HEK293 (cell line): ENCODE data around the gene IGF2BP1.
"Not testable (repeated sequence)": the region's sequence is repeated elsewhere in the genome, so short reads cannot be mapped to it uniquely, and the experiment has no call there.

Experiments used
- ATF2 ChIP-seq: fragments of 450-650 bp; formaldehyde crosslinking; IDR thresholded peaks from 2 replicates; pipeline ENCODE4 v1.5.1; 2016; ENCODE audit warnings: missing biosample characterization, missing genetic modification characterization, low read depth
- CTCF ChIP-seq: fragments of 450-650 bp; formaldehyde crosslinking; IDR thresholded peaks from 2 replicates; pipeline ENCODE4 v1.5.1; 2016; ENCODE audit warnings: missing biosample characterization, missing genetic modification characterization
- GLI4 ChIP-seq: fragments of 450-650 bp; formaldehyde crosslinking; IDR thresholded peaks from 2 replicates; pipeline ENCODE4 v1.5.1; 2016; ENCODE audit warnings: missing biosample characterization, missing genetic modification characterization
- KLF7 ChIP-seq: fragments of 450-650 bp; formaldehyde crosslinking; IDR thresholded peaks from 2 replicates; pipeline ENCODE4 v1.5.1; 2016; ENCODE audit warnings: missing biosample characterization, missing genetic modification characterization, borderline replicate concordance
- OVOL3 ChIP-seq: fragments of 450-650 bp; formaldehyde crosslinking; IDR thresholded peaks from 2 replicates; pipeline ENCODE4 v1.5.1; 2016; ENCODE audit warnings: missing biosample characterization, missing genetic modification characterization
- TCF7L2 ChIP-seq: IDR thresholded peaks from 2 replicates; pipeline ENCODE4 v1.6.1; 2011; ENCODE audit warnings: low read depth, mild to moderate bottlenecking, inconsistent platforms, low read length, moderate library complexity, borderline replicate concordance
- ZEB2 ChIP-seq: fragments of 450-650 bp; formaldehyde crosslinking; IDR thresholded peaks from 2 replicates; pipeline ENCODE4 v1.5.1; 2016; ENCODE audit warnings: missing biosample characterization, missing genetic modification characterization
- ZNF175 ChIP-seq: fragments of 450-650 bp; formaldehyde crosslinking; IDR thresholded peaks from 2 replicates; pipeline ENCODE4 v1.5.1; 2016; ENCODE audit warnings: missing biosample characterization, missing genetic modification characterization
- ZNF274 ChIP-seq, 2 experiments: fragments of 200-500 bp in 1 of 2; fragments of 450-650 bp in 1 of 2; sonication (Bioruptor generic) in 1 of 2; formaldehyde crosslinking in 1 of 2; IDR thresholded peaks; 2 replicates each; pipeline versions ENCODE4 v1.5.1 to v1.6.1; 2014 to 2016; ENCODE audit warnings: borderline replicate concordance in 1 of 2, inconsistent platforms in 1 of 2, low read length in 1 of 2, missing biosample characterization in 1 of 2, missing genetic modification characterization in 1 of 2
- ZNF792 ChIP-seq: fragments of 450-650 bp; formaldehyde crosslinking; IDR thresholded peaks from 2 replicates; pipeline ENCODE4 v1.5.1; 2016; ENCODE audit warnings: missing biosample characterization, missing genetic modification characterization
- TF ChIP-seq, protein P1 (sequence below): fragments of 450-650 bp; formaldehyde crosslinking; IDR thresholded peaks from 2 replicates; pipeline ENCODE4 v1.5.1; 2016; ENCODE audit warnings: missing biosample characterization, missing genetic modification characterization

GRCh38 chr17:49008908-49009307 is 11.7 kb downstream of the IGF2BP1 start:
- TF ChIP-seq ZNF274 (IDR thresholded peaks at IDR 0.05; ENCODE audit: low read length); ZNF274 (tag by site-specific recombination; IDR thresholded peaks at IDR 0.05; ENCODE audit: borderline replicate concordance); ATF2; KLF7 (tag by site-specific recombination); CTCF (tag by site-specific recombination); ZNF792 (tag by site-specific recombination); GLI4 (tag by site-specific recombination); ZNF175; ZEB2 (tag by site-specific recombination); TCF7L2; OVOL3: not testable (repeated sequence)
- TF ChIP-seq, protein P1, sequence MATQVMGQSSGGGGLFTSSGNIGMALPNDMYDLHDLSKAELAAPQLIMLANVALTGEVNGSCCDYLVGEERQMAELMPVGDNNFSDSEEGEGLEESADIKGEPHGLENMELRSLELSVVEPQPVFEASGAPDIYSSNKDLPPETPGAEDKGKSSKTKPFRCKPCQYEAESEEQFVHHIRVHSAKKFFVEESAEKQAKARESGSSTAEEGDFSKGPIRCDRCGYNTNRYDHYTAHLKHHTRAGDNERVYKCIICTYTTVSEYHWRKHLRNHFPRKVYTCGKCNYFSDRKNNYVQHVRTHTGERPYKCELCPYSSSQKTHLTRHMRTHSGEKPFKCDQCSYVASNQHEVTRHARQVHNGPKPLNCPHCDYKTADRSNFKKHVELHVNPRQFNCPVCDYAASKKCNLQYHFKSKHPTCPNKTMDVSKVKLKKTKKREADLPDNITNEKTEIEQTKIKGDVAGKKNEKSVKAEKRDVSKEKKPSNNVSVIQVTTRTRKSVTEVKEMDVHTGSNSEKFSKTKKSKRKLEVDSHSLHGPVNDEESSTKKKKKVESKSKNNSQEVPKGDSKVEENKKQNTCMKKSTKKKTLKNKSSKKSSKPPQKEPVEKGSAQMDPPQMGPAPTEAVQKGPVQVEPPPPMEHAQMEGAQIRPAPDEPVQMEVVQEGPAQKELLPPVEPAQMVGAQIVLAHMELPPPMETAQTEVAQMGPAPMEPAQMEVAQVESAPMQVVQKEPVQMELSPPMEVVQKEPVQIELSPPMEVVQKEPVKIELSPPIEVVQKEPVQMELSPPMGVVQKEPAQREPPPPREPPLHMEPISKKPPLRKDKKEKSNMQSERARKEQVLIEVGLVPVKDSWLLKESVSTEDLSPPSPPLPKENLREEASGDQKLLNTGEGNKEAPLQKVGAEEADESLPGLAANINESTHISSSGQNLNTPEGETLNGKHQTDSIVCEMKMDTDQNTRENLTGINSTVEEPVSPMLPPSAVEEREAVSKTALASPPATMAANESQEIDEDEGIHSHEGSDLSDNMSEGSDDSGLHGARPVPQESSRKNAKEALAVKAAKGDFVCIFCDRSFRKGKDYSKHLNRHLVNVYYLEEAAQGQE: not testable (repeated sequence)
